ENCODE data around the gene KIAA1217. TPM values are rescaled to one million over a fixed set of nuclear protein-coding genes. Genes with fewer than 3 reads are reported as not detected.

KIAA1217 gene
- total and polyA plus RNA-seq, 2 of the 4 experiments (the other 2 are of a cell fraction): 3.4 to 4.4 TPM

DNA sequence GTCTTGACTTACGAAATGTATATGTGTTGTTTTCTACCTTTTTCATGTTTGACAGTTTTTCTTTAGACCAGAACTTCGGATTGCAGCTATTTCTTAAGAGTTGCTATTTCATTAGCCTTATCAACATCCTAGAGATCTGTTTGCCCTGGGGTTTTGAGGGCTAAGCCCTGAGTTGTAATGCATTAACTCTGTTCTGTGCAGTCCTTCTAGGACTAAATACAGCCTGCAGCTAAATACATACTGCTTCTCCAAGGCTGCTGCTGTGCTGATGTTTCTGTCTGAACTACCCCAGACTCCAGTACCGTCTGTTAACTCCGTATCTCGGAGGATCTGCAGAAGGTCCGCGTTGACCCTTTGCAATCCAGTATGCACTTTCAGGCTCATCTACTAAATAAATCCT, 26.5 kb downstream of the KIAA1217 start:
- DNase-seq (no peak), ATAC-seq (ENCODE audit: low read depth) (no peak)
- H3K27ac ChIP-seq (ENCODE audit: insufficient read depth, low read length): no peak overlapping the region
- no peak overlapping the region for H2BK120ac ChIP-seq (ENCODE audit: low read depth, low read length)
- in situ Hi-C loops (cut with MboI; ENCODE audit: low sequenced_read_pairs): no loop called here
- H3K27me3 ChIP-seq (ENCODE audit: control insufficient read depth, insufficient read depth, low read length): peaks cover 4% of the 10 kb centered on the region
- intact Hi-C loops (cut with micrococcal nuclease): no loop called here
- H2BK5ac ChIP-seq (ENCODE audit: low read depth, low read length, poor library complexity, severe bottlenecking): no peak overlapping the region
- H3K79me1 ChIP-seq (ENCODE audit: low read depth in 1 of 2, low read length in 2 of 2): no peaks in the 10 kb centered on the region
- no peaks in the 10 kb centered on the region for H3K9me1 ChIP-seq (ENCODE audit: insufficient read depth, low read length)
- no peak for TF ChIP-seq MXI1 (IDR thresholded peaks at IDR 0.05; ENCODE audit: borderline replicate concordance, low read depth, low read length)
- TF ChIP-seq, protein P1, sequence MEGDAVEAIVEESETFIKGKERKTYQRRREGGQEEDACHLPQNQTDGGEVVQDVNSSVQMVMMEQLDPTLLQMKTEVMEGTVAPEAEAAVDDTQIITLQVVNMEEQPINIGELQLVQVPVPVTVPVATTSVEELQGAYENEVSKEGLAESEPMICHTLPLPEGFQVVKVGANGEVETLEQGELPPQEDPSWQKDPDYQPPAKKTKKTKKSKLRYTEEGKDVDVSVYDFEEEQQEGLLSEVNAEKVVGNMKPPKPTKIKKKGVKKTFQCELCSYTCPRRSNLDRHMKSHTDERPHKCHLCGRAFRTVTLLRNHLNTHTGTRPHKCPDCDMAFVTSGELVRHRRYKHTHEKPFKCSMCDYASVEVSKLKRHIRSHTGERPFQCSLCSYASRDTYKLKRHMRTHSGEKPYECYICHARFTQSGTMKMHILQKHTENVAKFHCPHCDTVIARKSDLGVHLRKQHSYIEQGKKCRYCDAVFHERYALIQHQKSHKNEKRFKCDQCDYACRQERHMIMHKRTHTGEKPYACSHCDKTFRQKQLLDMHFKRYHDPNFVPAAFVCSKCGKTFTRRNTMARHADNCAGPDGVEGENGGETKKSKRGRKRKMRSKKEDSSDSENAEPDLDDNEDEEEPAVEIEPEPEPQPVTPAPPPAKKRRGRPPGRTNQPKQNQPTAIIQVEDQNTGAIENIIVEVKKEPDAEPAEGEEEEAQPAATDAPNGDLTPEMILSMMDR (conservative IDR thresholded peaks at IDR 0.05; ENCODE audit: low read depth, low read length): no peak
- H3K4me1 ChIP-seq (ENCODE audit: control insufficient read depth, insufficient read depth, low read length): no peaks in the 10 kb centered on the region
- ChIA-PET POLR2A (ENCODE audit: unreplicated experiment) (no interaction called here), CTCF (no interaction called here)
- H3K9ac ChIP-seq (ENCODE audit: low read depth, low read length): no peak overlapping the region
- H3K4me2 ChIP-seq (ENCODE audit: low read depth, low read length): no peak overlapping the region
- H3K4me3 ChIP-seq (ENCODE audit: insufficient read depth, low read depth, low read length): no peak overlapping the region
- dilution Hi-C loops (cut with HindIII; ENCODE audit: low sequenced_read_pairs, unreplicated experiment): no loop called here
- no TSS peak for BruUV-seq (replicated peaks)
- no peak overlapping the region for H4K8ac ChIP-seq (ENCODE audit: low read depth in 2 of 2, low read length in 2 of 2)
- no peak overlapping the region for H4K5ac ChIP-seq (ENCODE audit: low read depth, low read length)
- no peak overlapping the region for H2BK15ac ChIP-seq (ENCODE audit: low read depth, low read length)
- no peaks in the 10 kb centered on the region for H4K20me1 ChIP-seq (ENCODE audit: insufficient read depth, low read length)
- no peak overlapping the region for H4K91ac ChIP-seq (ENCODE audit: insufficient read depth, low read depth, low read length)
- no peak overlapping the region for H3K14ac ChIP-seq (replicated peaks; ENCODE audit: low read depth, low read length)
- no peak overlapping the region for H2AFZ ChIP-seq (replicated peaks; ENCODE audit: low read length, poor library complexity)
- no peak overlapping the region for H3K23ac ChIP-seq (ENCODE audit: low read depth, low read length)
- H3K36me3 ChIP-seq (ENCODE audit: control insufficient read depth, insufficient read depth, low read length): no peaks in the 10 kb centered on the region
- H3K18ac ChIP-seq (ENCODE audit: low read depth, low read length): no peak overlapping the region
- no peaks in the 10 kb centered on the region for H3K9me3 ChIP-seq (ENCODE audit: control insufficient read depth, insufficient read depth, low read length)
- no peak overlapping the region for H2AK5ac ChIP-seq (ENCODE audit: low read depth, low read length)
- H2BK20ac ChIP-seq (ENCODE audit: low read depth, low read length): no peak overlapping the region
- no peak overlapping the region for H2AK9ac ChIP-seq (replicated peaks; ENCODE audit: low read depth, low read length, poor library complexity)
- no peak overlapping the region for H3K56ac ChIP-seq (ENCODE audit: extremely low read depth, insufficient read depth, low read length)
- 67% methylated on average over 1 of the region's 7 CpGs; no CpG with 5 or more reads in 1 of the 2 experiments for WGBS, 2 experiments (ENCODE audit: extremely low coverage in 2 of 2, insufficient read length in 1 of 2)
- no peak overlapping the region for H3K4ac ChIP-seq (ENCODE audit: low read depth, low read length)
